Stimulated activated CD4-positive, alpha-beta T cell treated with anti-CD3 and anti-CD28 coated beads, Interleukin-1b, Interleukin-23, amount 100 ng/mL, for 4 hours (primary cell): Measurements from ENCODE around the gene RGMB.

ENCODE experiments used
- DNase-seq, 2 donors: peaks; one replicate each; pipeline ENCODE4 v3.0.0-alpha.2; 2020; ENCODE audit warnings: low read depth in 2 of 2

RGMB gene

DNA sequence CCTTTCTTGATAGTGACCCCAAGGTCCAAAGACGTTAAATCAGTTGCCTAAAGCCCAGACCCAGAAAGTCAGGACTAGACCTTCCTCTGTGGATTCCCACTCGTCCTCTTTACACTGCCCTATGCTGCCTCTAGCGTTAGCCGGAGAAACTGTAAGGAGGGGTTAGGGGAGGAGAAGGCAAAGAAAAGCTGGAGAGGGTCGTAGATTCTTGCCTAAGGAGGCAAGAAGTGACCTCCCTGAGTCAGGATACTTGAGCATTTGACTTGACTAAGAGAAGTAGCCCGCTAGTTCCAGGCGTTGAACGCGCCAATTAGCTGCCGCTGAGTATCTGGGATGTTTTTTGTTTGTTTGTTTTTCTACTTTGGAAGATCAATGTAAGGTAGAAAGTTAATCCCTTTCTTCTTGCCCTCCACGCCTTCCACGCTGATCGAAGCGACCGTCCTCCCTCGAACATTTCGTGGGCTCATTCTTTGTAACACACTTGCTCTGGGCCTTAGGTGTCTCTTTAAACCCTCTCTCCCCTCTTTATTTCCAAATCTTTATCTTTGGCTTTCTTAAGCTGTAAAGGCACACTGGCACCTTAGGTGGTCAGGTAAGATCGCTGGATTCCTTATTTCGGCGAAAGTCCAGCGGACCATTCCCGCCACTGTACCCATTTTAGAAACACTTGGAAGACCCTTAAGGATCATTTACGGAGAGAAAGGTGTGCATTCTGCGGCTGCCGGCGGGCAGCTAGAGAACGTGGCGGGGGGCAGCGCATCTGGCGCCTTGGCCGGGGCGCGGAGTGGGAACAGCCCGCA lies 5.1 kb upstream of the RGMB start:
- peak in 1 of 2 donors; percentile 34 for DNase-seq

DNA sequence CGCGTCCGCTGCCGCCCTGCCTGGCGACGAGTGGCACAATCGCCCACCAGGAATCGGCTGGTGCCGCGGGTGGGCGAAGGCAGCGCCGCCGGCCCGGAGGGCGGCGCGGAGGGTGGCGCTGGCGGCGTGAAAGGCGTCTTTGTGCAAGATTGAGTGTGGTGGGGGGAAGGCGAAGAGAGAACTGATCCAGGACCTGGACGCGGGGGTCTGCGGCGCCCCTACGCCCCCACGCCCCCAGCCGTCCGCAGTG lies 4.6 kb upstream of the RGMB start:
- DNase-seq = no peak

DNA sequence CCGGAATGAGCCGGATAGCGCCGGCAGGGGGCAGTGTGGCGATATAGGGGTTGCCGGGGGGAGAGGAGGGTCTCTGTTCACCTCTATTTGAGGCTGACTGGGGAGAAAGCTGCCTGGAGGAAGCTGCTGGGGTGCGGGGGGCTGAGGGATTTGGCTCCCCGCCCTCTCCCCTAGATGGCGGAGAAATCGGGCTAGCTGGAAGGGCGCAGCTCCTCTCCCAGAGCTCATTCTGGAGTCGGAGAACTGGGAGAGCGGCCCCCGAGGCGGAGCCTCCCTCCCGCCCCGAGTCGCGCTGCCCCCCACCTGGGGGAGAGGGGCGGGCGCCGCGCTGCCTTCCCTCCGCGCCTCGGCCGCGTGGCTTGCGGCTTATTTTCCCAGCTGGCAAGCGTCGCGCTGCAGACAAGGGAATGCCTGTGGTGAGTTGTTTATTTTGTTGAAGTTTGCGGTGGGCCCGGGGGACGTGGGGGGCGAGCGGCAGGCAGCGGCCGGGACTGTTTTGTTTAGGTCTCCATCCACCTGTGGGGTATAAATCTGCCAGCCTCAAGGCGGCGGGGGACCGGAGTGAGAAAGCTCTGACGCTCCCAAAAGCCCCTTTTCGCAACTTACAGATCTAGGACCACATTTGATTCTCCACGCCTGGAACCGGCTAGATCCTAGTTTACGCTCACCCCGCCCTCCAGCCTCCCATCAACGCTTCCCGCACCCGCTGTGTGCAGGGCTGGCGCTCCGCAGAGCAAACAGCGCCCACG lies 4.1 kb upstream of the RGMB start:
- DNase-seq = peak; percentile 39 to 54

DNA sequence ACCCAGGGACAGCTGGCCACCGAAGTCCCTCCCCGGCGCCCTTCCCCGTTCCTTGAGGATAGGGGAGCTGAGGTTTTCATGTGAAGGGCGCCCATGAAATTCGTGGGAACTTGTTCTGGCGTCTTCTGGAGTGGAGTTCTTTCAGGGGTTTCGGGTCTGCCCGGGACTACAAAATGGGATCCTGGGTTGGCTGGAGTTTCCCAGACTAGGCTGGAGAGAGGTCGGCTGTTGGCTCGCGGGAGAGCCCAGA lies 3.6 kb upstream of the RGMB start:
- DNase-seq = no peak

DNA sequence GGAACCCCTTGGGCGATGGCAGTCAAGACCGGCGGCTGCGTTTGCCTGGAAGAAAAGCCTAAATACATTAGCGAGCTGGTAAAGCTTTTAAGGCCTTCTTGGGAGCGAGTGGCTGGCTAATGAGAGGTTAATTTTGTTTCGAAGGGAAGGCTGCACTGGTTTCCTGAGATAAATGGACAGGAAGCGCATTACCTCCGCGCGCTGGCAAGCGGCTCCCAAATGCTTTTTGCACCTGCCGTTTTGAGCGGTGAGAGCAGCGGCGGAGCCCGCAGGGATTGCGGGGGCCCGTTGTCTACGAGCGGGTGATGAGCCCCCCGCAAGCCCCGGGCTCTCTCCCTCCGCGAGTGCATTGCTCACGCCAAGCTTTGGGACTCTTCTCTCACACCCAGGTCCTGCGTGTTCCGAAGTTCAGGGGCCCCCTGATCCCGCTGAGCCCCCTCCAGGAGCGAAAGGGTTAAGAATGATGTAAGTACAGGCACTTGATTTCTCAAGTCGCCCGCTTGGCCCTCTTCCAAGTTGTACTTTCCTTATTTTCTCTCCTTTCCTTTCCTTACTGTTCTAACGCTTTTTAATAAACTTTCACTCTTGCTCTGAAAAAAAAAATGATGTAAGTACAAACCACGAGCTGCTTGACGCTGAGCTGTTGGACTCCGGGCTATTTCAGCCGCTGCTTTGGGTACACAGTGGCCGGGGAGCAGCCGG lies 3.1 kb upstream of the RGMB start:
- DNase-seq = peak in 1 of 2 donors; percentile 8

DNA sequence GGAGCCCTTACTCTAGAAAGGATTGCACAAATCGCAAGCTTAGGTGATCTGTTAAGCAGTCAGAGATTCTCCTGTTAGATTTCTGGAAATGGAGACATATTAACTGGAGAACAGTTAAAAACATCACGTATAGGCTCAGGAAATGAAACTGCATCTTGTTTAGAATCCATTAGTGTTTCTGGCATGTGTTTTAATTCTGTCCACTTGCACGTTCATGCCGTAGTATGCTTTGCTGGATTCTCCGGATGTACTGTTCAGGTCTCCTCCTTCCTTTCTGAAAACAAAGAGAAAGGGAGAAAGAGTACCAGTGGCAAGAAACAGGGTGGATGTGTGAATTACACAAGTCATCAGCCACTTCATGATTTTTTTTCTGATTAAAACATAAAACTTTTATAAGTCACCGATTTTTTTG lies 2.5 kb upstream of the RGMB start:
- DNase-seq = no peak

DNA sequence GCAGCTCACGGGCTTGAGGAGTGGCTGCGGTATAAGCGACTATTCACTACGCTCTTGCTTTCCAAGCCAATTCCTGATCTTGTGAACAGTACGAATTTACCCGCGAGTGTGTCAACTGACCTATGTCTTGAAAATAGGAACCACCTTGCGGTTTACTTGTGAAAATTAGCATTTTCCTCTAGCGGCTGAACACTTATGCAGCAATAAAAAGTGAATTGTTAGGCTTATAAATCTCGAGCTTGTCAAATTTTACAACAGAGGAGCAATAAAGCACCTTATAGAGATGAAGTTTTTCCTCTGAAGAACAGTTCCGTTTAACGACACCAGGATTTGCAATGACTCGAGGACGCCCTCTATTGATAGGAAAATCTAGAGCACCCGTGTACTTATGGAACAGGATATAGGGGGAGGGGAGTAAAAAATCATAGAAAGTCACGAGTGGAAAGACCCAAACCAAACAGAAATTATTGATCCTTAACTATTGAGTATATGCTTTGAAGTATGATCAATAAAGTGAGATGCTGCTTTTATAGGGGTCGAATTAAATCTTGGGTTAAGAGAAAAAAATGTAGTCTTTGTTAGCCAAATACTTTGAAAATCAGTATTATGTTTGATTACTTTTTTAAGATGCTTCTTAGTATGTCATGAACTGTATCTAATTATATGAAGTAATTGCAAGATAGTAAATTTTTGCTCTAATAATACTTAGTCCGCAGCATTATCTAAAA lies 1.9 kb upstream of the RGMB start:
- DNase-seq = peak in 1 of 2 donors; percentile 56

DNA sequence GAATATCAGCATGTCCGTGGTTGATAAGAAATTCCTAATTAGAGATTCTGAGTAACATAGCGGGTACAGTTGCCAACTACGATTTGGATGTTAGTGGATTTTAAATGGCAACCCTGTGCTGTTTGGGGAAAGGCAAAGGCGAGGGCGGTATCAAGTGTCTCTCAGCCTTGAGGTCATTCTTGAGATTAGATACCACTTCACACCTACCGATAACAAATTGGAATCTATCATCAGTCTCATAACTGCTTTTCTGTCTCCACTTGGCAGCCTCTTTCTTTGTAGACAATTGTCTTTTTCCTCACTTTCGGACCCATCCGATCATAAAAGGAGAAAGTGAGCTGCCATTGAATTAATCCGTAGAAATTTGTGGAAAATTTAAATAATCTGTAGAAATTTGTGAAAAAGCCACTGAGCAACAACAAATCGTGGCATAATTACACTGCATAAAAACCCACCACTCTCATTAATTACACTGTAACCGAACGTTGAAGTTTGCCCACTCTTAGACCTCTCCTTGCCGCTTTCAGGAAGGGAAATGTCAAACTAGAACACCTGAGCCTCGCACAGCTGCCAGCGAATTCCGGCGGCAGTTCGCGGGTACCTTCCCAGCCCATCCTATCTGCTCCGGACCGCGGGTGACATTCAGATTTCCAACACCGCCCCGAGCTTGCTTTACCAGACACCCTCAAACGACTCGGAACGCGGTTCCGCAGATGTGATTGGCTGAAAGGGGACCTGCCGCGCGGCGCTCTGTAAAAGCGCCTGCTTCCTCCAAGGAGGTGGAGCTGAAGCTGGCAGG lies 849 bp upstream of the RGMB start:
- DNase-seq = peak; percentile 40 to 46

DNA sequence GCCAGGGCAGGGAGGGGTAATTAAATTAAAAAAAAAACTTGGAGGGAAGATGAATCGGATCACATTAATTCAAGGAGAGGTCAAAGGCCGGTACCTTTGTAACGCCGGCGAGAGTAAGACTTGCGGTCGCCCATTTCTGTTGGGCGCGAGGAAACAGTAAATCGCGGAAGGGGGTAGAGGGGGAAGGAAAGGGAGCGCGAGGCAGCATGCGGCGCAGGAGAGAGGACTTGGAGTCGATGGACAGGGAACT lies 324 bp upstream of the RGMB start:
- DNase-seq = no peak

DNA sequence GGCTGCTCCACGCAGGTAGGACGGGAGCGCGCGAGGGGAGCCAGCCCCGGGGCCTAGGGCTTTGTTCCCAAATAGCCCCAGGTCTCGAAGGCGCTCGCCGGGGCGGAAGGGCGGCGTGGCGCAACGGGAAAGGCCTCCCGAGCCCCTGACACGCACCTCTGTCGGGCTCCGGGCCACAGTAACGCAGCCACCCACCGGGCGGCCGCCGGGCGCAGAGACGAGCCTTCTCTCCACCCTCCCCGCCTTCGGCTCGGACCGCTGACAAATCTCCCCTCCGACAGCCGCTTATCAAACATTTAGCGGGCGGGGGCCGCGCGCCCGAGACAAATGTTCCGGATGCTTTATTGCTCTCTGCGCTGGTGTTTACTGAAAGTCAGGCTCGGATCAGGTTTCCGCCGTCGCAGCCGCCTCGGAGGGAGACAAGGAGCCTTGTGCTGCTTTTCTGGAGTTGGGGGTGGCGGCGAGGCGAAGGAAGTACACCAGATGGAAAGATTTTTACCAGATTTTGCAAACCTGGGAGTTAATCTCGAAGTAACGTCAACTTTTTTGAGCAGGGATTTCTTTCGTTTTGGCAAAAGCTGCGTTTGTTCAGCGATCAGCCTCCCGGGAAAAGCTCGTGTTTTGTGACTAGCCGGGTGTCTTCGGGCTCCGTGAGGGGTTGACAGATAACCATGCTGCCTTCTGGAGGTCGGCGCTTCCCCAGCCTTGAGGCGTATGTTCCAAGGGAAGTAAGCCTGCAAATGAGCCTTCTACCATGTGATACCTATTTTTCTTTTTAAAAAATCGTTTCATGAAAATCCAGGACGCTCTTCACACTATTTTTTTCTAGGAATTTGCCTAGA lies 950 bp downstream of the RGMB start:
- peak; percentile 36 to 42 for DNase-seq

DNA sequence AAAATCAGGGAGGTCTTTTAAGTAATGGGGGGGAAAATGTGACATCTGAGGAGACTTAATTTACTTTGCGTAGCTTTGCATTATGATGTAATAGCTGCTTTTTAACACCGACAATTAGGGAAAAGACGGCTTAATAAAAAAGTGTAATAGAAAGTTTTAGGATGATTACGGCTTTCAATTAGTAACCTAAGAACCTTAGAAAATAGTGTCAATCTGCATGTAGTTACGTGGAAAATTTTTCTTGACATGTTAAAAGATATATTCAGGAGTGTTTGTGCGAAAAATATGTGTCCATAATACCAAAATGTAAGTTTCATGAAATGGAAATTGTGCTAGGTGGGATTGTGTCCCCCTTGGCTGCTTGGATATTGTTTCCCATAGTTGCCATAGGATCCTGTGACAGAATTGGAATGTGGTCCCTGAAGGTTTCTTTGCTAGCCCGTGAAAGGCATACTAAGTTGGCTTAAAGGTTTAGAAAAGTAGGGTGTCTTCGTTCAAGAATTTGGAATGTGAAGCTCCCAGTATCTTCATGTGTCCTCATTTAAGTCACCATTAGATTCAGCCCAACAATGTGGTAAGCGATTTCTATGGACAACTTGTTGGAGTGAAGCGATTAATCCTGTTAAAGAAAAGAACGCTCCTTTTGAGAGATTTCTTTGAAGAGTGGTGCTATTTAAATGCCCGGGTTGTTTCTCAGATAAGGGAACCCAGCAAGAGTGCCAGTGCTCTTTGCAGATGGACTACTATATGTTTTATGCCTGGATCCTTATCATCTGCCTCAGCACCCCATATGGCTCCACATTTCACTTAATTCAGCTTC lies 2.0 kb downstream of the RGMB start:
- no peak for DNase-seq

DNA sequence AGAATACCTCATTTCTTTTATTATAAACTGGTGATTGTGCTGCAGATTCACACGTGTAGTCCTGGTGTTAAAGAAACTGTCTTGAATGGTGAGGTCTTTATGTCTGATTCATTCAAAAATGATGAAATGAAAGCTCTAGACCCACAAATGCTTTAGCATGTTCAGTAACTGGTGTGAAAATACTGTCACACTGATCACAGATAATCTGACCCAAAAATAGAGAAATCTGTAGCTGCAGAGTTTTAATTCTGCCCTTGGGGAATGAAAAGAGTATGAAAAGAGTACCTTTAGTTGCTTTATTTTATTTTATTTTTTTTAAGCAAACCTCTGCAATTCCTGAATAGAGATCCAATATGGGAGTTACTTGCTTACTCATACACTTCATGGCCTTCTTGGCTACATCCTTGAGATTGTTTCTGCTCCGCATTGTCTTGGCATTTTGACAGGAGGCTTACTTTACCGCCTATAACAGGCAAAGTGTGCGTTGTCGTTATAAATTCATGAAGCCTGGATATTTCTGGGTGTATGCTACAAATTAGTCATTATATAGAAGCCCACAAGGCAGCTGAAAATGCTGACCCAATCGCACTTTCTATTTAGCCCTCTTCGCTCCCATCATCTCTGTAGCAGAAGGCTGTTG lies 2.7 kb downstream of the RGMB start:
- no peak for DNase-seq

DNA sequence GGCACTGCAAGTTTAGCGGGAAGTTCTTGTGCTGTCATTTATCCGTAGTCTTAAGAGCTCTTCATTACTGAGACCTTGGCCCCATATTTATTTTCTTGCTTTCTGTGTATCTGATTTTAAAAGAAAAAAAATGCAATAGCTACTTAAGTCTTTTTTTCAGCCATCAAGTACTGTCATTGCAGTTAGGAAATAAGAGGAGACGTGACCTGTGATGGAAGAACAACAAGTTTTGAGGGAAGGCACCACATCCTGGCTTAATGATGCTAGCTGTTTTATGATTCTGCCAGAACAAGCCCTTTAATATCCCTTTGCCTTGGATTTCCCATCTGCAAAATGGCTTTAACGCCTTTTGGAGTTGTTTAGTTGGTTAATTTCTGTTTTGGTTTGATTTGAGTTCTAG lies 3.8 kb downstream of the RGMB start:
- DNase-seq = no peak

DNA sequence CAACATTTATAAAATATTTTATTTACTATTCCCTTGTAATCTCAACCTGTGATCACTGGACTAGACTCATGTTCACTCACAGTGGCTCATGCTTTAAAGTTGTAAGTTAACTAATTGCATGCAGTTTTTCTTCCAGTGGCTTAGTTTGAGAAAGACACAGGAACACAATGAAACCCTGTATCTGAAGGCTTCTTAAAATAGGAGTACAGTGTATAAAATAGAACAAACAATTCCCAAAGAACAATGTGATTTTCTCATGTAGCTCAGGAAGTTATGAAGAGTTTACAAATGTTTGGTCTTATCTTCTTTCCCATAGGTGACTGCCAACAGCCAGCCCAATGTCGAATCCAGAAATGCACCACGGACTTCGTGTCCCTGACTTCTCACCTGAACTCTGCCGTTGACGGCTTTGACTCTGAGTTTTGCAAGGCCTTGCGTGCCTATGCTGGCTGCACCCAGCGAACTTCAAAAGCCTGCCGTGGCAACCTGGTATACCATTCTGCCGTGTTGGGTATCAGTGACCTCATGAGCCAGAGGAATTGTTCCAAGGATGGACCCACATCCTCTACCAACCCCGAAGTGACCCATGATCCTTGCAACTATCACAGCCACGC lies 5.9 kb downstream of the RGMB start:
- DNase-seq = no peak

DNA sequence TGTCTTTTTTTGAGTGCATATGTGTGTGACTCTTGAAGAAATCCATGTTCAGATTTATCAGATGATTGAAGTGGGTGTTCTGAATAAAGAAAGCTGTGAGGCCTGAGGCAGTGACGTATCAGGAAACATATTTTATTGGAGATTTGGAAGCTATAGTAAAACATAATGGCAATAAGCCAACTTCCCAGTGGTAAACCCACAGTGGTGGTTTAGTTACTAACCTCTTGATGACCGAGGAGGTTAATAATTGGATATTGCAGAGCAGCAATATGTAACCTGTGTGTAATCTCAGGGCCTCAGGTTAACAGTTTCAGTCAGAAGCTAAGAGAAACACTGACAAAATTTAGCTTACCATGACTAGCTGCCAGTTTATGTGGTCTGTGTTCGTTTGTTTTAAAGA lies 6.9 kb downstream of the RGMB start:
- no peak for DNase-seq

DNA sequence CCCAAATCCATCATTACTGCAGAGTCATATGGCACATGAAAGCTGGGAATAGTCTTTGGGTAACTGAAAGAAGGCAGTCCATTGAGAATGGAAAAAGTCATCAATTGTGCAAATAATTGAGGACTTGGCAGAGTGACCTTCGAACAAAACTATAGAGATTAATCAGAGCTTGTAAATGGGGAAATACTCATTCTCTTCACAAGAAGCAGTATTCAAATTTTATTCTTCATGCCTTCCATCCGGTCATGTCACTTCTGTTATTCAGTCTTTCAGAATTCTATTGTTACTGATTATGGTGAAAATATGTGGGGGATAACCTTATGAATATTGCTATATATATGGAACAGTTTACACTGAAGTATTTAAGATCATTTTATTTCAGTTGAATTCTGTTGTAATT lies 8.1 kb downstream of the RGMB start:
- no peak for DNase-seq

DNA sequence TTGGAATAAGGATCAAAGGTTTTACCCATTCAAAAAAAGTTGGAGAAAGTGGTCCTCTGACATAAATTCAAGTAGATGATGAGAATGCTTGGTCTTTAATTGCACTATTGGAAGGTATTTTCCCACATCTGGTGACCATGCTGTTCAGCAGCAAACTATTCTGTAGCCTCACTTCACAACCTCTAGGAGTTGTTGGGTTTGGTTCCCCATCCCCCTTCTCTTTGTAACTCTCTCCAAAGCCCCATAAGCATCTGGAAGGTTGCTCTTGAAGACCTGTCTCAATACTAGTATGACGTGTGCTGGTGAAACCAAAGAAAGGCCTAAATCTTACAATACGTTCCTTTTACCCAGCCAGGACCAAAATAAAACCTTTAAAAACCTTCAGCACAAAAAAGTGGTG lies 8.5 kb downstream of the RGMB start:
- DNase-seq = no peak

DNA sequence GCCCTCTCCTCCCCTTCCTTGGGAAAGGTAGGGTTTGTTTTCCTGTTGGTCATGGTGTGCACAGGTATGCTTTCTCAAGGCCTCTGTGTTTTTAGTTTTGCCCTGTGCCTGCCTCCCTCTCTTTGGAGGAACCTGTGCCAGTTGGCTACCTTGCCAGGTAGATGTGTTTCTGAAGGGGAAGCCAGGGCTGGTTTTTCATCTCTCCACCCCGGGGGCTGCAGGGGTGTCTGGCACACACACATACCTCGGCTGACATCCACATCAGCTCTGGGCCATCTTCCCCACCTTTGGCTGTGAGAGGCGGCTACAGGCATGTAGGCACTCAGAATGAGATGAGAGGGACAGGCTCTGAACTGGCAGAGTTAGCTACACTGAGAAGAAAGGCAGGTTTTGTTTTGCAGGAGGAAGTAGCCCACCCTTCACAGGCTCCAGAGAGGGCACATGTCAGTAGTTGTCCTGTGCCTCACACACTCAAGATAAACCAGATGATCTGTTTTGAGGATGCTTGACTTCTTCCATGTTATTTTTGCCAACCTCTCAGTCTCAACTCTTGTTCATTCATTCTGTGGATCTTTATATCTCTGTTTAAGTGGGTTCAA lies 9.7 kb downstream of the RGMB start:
- no peak for DNase-seq

DNA sequence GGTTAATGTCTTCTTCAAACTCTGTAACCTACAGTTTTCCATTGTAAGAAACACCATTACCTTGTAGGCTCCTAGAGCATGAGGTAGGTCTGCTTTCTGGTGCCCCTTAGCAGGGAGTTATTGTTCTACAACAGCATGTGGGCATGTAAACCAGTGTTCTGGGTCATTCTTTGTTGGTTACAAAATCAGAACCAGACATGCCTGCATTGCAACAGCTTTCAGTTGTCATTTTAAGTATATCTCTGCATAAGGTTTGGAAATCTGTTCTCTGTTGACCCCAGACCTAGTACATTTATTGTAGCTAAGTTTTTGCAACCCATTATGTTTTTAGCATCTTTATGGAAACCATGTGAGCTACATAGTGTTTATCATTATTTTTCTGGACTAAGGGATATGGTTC lies 10.9 kb downstream of the RGMB start:
- no peak for DNase-seq
